ENCODE results near the gene EEF1A1. TPM values are rescaled to one million over a fixed set of nuclear protein-coding genes. Genes with fewer than 3 reads are reported as not detected.

EEF1A1 gene
- total RNA-seq, 1 donor from 2014 or later = 9,028 TPM

DNA sequence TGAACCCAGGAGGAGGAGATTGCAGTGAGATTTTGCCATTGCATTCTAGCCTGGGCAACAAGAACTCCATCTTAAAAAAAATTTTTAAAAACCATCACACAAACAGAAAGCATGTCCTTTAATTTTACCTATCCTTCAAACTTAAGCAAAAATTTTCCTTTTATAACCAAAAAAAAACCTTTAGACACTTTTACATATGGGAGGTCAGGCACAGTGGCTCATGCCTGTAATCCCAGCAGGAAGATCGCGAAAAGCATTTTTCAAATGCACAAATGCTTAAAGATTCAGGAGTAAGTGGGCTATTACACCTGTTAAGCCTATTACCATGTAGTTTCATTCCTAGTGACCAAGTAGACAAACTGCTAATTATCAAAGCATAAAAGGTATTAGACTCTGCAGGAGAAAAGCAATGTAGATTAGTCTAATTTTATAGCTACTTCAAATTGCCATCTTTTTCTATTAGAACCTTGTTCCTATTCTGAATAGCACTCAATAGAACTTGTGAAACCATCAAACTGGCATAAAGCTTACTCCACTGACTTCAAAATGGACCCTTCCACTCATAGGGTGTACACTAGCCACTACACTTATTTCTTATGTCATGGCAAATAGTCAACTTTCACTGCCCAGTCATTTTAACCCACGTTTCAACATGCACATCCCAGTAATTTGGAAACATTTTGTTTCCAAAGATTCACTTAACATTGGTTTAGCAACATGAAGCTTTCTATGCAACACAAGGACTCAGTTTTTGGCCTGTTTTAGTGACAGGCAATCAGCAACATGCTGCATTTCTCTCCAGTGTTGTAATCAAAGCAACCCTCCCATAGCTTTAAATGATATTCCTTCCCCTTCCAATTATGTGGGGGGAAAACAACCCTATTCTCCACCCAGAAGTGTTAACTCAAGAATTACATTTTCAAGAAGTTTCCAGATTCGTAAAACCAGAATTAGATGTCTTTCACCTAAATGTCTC lies 4.0 kb downstream of the EEF1A1 start:
- Histone ChIP-seq H3K27me3 (no peaks in the 10 kb centered on the region), H3K4me1 (peaks cover 36% of the 10 kb centered on the region), H3K9me3 (no peaks in the 10 kb centered on the region), H3K4me3 (peak overlapping the region; percentile 15), H3K27ac (peak overlapping the region; percentile 26), H3K36me3 (peaks cover 64% of the 10 kb centered on the region)
- DNase-seq = no peak
- ATAC-seq = no peak
- TF ChIP-seq, protein P1, sequence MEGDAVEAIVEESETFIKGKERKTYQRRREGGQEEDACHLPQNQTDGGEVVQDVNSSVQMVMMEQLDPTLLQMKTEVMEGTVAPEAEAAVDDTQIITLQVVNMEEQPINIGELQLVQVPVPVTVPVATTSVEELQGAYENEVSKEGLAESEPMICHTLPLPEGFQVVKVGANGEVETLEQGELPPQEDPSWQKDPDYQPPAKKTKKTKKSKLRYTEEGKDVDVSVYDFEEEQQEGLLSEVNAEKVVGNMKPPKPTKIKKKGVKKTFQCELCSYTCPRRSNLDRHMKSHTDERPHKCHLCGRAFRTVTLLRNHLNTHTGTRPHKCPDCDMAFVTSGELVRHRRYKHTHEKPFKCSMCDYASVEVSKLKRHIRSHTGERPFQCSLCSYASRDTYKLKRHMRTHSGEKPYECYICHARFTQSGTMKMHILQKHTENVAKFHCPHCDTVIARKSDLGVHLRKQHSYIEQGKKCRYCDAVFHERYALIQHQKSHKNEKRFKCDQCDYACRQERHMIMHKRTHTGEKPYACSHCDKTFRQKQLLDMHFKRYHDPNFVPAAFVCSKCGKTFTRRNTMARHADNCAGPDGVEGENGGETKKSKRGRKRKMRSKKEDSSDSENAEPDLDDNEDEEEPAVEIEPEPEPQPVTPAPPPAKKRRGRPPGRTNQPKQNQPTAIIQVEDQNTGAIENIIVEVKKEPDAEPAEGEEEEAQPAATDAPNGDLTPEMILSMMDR (IDR thresholded peaks at IDR 0.05) = no peak
- intact Hi-C loops (cut with DNase I) = loop anchor here (5.0 kb wide), 1 partner anchor 90 kb away; no protein-coding TSS in a partner anchor

DNA sequence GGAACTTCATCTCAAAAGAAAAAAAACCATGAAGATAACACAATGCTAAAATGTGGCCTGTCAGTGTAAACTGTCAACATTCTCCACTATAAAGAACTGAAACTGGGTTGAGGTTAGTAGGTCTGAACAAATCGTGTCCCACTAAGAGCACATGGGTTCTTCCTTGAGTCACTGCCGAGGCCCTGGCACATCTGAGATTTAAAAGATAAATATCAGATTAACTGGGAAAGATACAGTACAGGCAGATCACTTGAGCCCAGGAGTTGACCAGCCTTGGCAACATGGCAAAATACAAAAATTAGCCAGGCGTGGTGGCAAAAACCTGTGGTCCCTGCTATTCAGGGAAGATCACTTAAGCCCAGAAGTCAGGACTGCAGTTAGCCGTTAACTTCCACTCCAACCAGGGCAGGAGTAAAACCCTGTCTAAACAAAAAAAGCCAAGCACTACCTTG lies 5.6 kb downstream of the EEF1A1 start:
- no peaks in the 10 kb centered on the region for H3K27me3 ChIP-seq
- ATAC-seq (no peak), DNase-seq (no peak)
- no peak overlapping the region for H3K4me3 ChIP-seq
- TF ChIP-seq, protein P1 (IDR thresholded peaks at IDR 0.05) = no peak
- intact Hi-C loops (cut with DNase I) = loop anchor here (5.0 kb wide), 1 partner anchor 92 kb away; no protein-coding TSS in a partner anchor
- peak overlapping the region; percentile 8 for H3K27ac ChIP-seq
- H3K9me3 ChIP-seq = no peaks in the 10 kb centered on the region
- H3K4me1 ChIP-seq = peaks cover 36% of the 10 kb centered on the region
- H3K36me3 ChIP-seq = peaks cover 62% of the 10 kb centered on the region

DNA sequence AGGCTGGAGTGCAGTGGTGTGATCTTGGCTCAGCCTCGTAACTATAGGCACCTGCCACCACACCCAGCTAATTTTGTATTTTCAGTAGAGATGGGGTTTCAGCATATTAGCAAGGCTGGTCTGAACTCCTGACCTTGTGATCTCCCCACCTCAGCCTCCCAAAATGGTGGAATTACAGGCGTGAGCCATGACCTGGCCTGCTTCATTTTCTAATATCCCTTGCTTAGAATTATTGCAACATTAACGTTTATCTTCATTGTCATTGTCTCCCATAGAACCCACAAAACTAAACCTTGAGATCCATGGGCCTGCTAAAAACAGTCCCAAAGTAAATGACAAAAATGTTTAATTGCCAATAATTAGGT lies 6.1 kb downstream of the EEF1A1 start:
- H3K27me3 ChIP-seq = no peaks in the 10 kb centered on the region
- H3K36me3 ChIP-seq = peaks cover 57% of the 10 kb centered on the region
- no peak overlapping the region for H3K4me3 ChIP-seq
- peaks cover 36% of the 10 kb centered on the region for H3K4me1 ChIP-seq
- TF ChIP-seq, protein P1 (IDR thresholded peaks at IDR 0.05) = no peak
- intact Hi-C loops (cut with DNase I) = loop anchor here (5.0 kb wide), 1 partner anchor 93 kb away; no protein-coding TSS in a partner anchor
- H3K27ac ChIP-seq = no peak overlapping the region
- no peaks in the 10 kb centered on the region for H3K9me3 ChIP-seq
- ATAC-seq = no peak
- no peak for DNase-seq

DNA sequence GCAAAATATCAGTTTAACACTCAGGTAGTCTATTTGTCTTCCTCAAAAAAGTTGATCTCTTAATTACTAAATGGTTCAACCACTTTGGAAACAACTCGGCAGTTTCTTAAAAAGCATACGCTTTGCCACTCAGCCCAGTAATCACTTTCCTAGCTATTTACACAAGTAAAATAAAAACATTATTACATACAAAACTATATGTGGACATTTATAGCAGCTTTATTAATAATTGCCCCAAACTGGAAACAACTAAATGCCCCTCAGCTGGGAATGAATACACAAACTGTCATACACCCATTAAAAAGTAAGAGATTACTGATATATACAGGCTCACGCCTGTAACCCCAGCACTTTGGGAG lies 7.4 kb downstream of the EEF1A1 start:
- no peaks in the 10 kb centered on the region for H3K9me3 ChIP-seq
- peaks cover 26% of the 10 kb centered on the region for H3K4me1 ChIP-seq
- H3K27ac ChIP-seq = no peak overlapping the region
- ATAC-seq (no peak), DNase-seq (no peak)
- no peak overlapping the region for H3K4me3 ChIP-seq
- H3K36me3 ChIP-seq = peaks cover 45% of the 10 kb centered on the region
- intact Hi-C loops (cut with DNase I) = no loop called here
- TF ChIP-seq, protein P1 (IDR thresholded peaks at IDR 0.05) = no peak
- no peaks in the 10 kb centered on the region for H3K27me3 ChIP-seq

DNA sequence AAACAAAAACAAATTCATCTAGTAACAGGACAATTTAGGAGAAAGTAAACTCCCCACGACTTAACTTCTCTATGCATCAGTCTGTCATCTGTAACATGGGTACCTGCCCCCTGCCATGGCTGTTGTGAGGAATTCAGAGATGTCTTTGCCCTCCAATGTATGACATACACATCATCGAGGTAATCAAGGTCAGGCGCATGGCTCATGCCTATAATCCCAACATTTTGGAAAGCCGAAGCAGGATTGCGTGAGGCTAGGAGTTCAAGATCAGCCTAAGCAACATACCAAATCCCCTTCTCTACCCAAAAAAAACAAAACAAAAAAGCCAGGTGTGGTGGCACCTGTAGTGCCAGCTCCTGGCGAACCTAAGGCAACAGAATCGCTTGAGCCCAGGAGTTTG lies 9.0 kb downstream of the EEF1A1 start:
- Histone ChIP-seq H3K36me3 (peaks cover 29% of the 10 kb centered on the region), H3K4me1 (peaks cover 20% of the 10 kb centered on the region), H3K27me3 (no peaks in the 10 kb centered on the region), H3K9me3 (no peaks in the 10 kb centered on the region), H3K27ac (no peak overlapping the region), H3K4me3 (no peak overlapping the region)
- intact Hi-C loops (cut with DNase I) = no loop called here
- TF ChIP-seq, protein P1 (IDR thresholded peaks at IDR 0.05) = no peak
- ATAC-seq (no peak), DNase-seq (no peak)

Data from upper lobe of right lung (tissue), 1 donor.